ENCODE data around the gene MEGF8. TPM values are rescaled to one million over a fixed set of nuclear protein-coding genes. Genes with fewer than 3 reads are reported as not detected.

MEGF8 gene
- total and polyA plus RNA-seq, 9 of the 15 experiments (the other 6 are each of a cell fraction or from before 2014, with no cell fraction given), result 0.28 to 13.1 (median 3.0) TPM

DNA sequence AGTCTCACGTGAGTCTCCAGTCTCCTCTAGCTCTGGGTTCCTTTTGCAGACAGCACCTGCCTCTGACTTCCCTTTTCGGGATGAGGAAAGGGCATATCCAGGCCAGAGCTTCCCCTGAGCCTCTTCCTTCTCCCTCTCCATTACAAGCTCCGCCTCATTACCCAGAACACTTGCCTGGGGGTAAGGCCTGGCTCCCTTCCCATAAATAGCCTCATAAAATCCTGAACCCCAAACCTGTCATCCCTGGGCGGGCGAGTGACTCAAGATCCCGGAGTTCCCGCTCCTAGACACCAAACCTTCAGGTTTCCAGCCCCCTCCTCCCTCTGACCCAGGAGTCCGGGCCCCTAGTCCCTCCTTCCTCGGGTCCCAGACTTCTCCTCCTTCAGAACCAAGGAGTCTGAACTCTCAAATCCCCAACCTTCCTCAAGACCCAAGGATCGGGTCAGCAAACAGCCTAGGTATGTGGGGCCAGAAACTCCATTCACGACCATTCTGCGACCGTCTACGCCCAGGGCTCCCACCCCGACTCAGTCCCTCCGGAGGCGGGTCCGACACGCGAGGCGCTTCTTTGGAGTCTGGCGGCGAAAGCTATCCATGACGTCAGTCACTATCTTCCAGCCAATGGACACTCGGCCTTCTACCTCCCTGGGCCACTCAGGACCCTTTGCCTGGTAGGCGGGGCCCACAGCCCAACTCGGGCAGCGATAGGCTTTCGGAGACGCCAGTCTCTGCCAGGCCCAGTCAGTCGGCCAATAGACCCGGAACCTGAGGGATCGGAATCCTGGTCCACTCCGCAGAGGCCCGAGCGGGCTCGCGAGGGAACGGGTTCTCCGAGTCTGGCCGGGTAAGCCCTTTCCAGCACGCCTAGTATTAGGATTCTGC, 71.2 kb downstream of the MEGF8 start (continued):
- no peak for TF ChIP-seq SMAD3 (CRISPR knock-in tag; conservative IDR thresholded peaks at IDR 0.05)
- TF ChIP-seq SIX5 (IDR thresholded peaks at IDR 0.05; ENCODE audit: borderline replicate concordance in 1 of 2, insufficient read depth in 1 of 2, low read depth in 1 of 2, low read length in 2 of 2), result no peak
- no peak for TF ChIP-seq ZNF347 (CRISPR knock-in tag; IDR thresholded peaks at IDR 0.05; ENCODE audit: low read depth)
- TF ChIP-seq MEIS2 (IDR thresholded peaks at IDR 0.05; ENCODE audit: partially characterized antibody), result no peak
- TF ChIP-seq, protein P1, sequence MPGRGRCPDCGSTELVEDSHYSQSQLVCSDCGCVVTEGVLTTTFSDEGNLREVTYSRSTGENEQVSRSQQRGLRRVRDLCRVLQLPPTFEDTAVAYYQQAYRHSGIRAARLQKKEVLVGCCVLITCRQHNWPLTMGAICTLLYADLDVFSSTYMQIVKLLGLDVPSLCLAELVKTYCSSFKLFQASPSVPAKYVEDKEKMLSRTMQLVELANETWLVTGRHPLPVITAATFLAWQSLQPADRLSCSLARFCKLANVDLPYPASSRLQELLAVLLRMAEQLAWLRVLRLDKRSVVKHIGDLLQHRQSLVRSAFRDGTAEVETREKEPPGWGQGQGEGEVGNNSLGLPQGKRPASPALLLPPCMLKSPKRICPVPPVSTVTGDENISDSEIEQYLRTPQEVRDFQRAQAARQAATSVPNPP (IDR thresholded peaks at IDR 0.05; ENCODE audit: borderline replicate concordance, insufficient read depth, insufficient read length), result no peak
- peak; percentile 62; the same call in 1 of the 2 replicates for TF ChIP-seq HDGF (IDR thresholded peaks at IDR 0.05)
- no peak for TF ChIP-seq HOXB6 (CRISPR knock-in tag; IDR thresholded peaks at IDR 0.05; ENCODE audit: borderline replicate concordance)
- TF ChIP-seq, protein P2, sequence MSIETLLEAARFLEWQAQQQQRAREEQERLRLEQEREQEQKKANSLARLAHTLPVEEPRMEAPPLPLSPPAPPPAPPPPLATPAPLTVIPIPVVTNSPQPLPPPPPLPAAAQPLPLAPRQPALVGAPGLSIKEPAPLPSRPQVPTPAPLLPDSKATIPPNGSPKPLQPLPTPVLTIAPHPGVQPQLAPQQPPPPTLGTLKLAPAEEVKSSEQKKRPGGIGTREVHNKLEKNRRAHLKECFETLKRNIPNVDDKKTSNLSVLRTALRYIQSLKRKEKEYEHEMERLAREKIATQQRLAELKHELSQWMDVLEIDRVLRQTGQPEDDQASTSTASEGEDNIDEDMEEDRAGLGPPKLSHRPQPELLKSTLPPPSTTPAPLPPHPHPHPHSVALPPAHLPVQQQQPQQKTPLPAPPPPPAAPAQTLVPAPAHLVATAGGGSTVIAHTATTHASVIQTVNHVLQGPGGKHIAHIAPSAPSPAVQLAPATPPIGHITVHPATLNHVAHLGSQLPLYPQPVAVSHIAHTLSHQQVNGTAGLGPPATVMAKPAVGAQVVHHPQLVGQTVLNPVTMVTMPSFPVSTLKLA (conservative IDR thresholded peaks at IDR 0.05), result peak in 1 of 2 experiments; percentile 72; a peak in 3 of 4 replicates
- no peak for TF ChIP-seq SIN3B (IDR thresholded peaks at IDR 0.05; ENCODE audit: low read depth)
- no peak for TF ChIP-seq FOXP1 (CRISPR knock-in tag; IDR thresholded peaks at IDR 0.05)
- TF ChIP-seq XRCC5 (IDR thresholded peaks at IDR 0.05; ENCODE audit: low read depth, low read length), result 0 out of 2 replicates have a peak, but pooled peaks have one; percentile 48
- peak; percentile 68 to 74 for TF ChIP-seq NRF1 (conservative IDR thresholded peaks at IDR 0.05 in 1 of 2, IDR thresholded peaks at IDR 0.05 in 1 of 2)
- TF ChIP-seq CBX5 (IDR thresholded peaks at IDR 0.05; ENCODE audit: borderline replicate concordance, low read depth), result no peak
- no peak for TF ChIP-seq NR4A1 (CRISPR knock-in tag; IDR thresholded peaks at IDR 0.05)
- TF ChIP-seq NR4A1 (tag; IDR thresholded peaks at IDR 0.05), result peak; percentile 53; the same call in 1 of the 2 replicates
- no peak for TF ChIP-seq ZEB2 (IDR thresholded peaks at IDR 0.05)
- no peak for TF ChIP-seq TSC22D4 (tag; IDR thresholded peaks at IDR 0.05)
- no peak for TF ChIP-seq NCOR1 (IDR thresholded peaks at IDR 0.05)
- no peak for TF ChIP-seq HDAC6 (IDR thresholded peaks at IDR 0.05; ENCODE audit: low read depth, low read length)
- peak; percentile 25 for TF ChIP-seq BRD9 (IDR thresholded peaks at IDR 0.05; ENCODE audit: low read depth, partially characterized antibody)
- TF ChIP-seq L3MBTL2 (IDR thresholded peaks at IDR 0.05), result peak; percentile 71
- TF ChIP-seq, protein P3, sequence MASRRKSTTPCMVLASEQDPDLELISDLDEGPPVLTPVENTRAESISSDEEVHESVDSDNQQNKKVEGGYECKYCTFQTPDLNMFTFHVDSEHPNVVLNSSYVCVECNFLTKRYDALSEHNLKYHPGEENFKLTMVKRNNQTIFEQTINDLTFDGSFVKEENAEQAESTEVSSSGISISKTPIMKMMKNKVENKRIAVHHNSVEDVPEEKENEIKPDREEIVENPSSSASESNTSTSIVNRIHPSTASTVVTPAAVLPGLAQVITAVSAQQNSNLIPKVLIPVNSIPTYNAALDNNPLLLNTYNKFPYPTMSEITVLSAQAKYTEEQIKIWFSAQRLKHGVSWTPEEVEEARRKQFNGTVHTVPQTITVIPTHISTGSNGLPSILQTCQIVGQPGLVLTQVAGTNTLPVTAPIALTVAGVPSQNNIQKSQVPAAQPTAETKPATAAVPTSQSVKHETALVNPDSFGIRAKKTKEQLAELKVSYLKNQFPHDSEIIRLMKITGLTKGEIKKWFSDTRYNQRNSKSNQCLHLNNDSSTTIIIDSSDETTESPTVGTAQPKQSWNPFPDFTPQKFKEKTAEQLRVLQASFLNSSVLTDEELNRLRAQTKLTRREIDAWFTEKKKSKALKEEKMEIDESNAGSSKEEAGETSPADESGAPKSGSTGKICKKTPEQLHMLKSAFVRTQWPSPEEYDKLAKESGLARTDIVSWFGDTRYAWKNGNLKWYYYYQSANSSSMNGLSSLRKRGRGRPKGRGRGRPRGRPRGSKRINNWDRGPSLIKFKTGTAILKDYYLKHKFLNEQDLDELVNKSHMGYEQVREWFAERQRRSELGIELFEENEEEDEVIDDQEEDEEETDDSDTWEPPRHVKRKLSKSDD (conservative IDR thresholded peaks at IDR 0.05; ENCODE audit: low read length), result no peak

Data from K562 (cell line).